ENCODE results near the gene STXBP6. TPM values are rescaled to one million over a fixed set of nuclear protein-coding genes. Genes with fewer than 3 reads are reported as not detected.

The STXBP6 gene
- total and polyA plus RNA-seq, 2 of the 13 experiments (the other 11 are each of a cell fraction or from before 2014, with no cell fraction given) = 35.3 to 42.8 TPM

GRCh38 chr14:24817212-24818057 is 232.5 kb downstream of the STXBP6 start:
- Histone ChIP-seq H4K20me1 (ENCODE audit: insufficient read depth, low read length) (no peaks in the 10 kb centered on the region), H3K27ac (ENCODE audit: extremely low read length, insufficient read depth, low read length) (peak overlapping the region; percentile 86), H3K4me1 (ENCODE audit: insufficient read depth, low read length) (peaks cover 76% of the 10 kb centered on the region), H3K36me3 (replicated peaks in 1 of 2; ENCODE audit: control insufficient read depth in 1 of 2, insufficient read depth in 2 of 2, low read length in 2 of 2) (peaks cover 0 to 1% of the 10 kb centered on the region in 2 experiments; a peak in 2 of 5 replicates), H3K79me2 (ENCODE audit: insufficient read depth, low read length) (no peaks in the 10 kb centered on the region), H3K4me2 (ENCODE audit: low read depth, low read length) (peak overlapping the region; percentile 88), H3K9ac (ENCODE audit: insufficient read depth, low read depth, low read length) (peak overlapping the region; percentile 67), H3K9me3 (ENCODE audit: low read length) (no peaks in the 10 kb centered on the region), H2AFZ (ENCODE audit: low read length) (peak overlapping the region; percentile 33), H3K27me3 (ENCODE audit: control insufficient read depth in 1 of 2, insufficient read depth in 2 of 2, low read length in 2 of 2) (no peaks in the 10 kb centered on the region), H3K4me3 (replicated peaks in 1 of 3; ENCODE audit: insufficient read depth in 1 of 3, low read depth in 2 of 3, low read length in 3 of 3) (peak overlapping the region; percentile 18 to 56 (median 35))
- peak; percentile 98 for FAIRE-seq
- TSS peak; percentile 90 for BruUV-seq (replicated peaks)
- ChIA-PET POLR2A (interaction anchor here (0.9 to 10.7 kb wide), 31 partner anchors 8 to 233 kb away, joined by 3 to 380 read pairs (median 5); partner anchors contain the start of gene STXBP6), CTCF (ENCODE audit: low intra/inter-chr PET ratio, low total read pairs) (interaction anchor here (1.2 to 3.5 kb wide), 4 partner anchors 11 to 316 kb away, joined by 3 to 13 read pairs (median 4); no protein-coding TSS in a partner anchor)
- peak; percentile 57 for ATAC-seq
- intact Hi-C loops (cut with micrococcal nuclease; ENCODE audit: unreplicated experiment) = loop anchor here (1.0 to 2.0 kb wide), 5 partner anchors 22 to 218 kb away; no protein-coding TSS in a partner anchor
- in situ Hi-C loops (cut with HindIII; ENCODE audit: extremely low pct_ligation_motif_present, low pct_unique_long_range_greater_than_20kb) = no loop called here
- 2% methylated on average over 11 of the region's 11 CpGs for WGBS (ENCODE audit: low lambda C conversion rate)
- DNase-seq (ENCODE audit: low spot score) = peak; percentile 98
- TF ChIP-seq ARID4A (CRISPR knock-in tag; IDR thresholded peaks at IDR 0.05; ENCODE audit: borderline replicate concordance) (peak; percentile 24; the same call in 1 of the 2 replicates), AGO2 (optimal IDR thresholded peaks at IDR 0.05; ENCODE audit: low read depth, low read length) (no peak), RFX3 (CRISPR knock-in tag; IDR thresholded peaks at IDR 0.05) (0 out of 2 replicates have a peak, but pooled peaks have one; percentile 8), E2F1 (CRISPR knock-in tag; IDR thresholded peaks at IDR 0.05) (no peak; the same call in 1 of the 2 replicates), ZFP90 (CRISPR knock-in tag; IDR thresholded peaks at IDR 0.05; ENCODE audit: borderline replicate concordance) (peak; percentile 83)
- TF ChIP-seq, protein P1, sequence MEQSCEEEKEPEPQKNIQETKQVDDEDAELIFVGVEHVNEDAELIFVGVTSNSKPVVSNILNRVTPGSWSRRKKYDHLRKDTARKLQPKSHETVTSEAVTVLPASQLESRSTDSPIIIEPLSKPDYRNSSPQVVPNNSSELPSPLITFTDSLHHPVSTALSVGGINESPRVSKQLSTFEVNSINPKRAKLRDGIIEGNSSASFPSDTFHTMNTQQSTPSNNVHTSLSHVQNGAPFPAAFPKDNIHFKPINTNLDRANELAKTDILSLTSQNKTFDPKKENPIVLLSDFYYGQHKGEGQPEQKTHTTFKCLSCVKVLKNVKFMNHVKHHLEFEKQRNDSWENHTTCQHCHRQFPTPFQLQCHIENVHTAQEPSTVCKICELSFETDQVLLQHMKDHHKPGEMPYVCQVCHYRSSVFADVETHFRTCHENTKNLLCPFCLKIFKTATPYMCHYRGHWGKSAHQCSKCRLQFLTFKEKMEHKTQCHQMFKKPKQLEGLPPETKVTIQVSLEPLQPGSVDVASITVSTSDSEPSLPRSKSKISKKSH (CRISPR knock-in tag; IDR thresholded peaks at IDR 0.05; ENCODE audit: borderline replicate concordance) = no peak
- TF ChIP-seq, protein P2, sequence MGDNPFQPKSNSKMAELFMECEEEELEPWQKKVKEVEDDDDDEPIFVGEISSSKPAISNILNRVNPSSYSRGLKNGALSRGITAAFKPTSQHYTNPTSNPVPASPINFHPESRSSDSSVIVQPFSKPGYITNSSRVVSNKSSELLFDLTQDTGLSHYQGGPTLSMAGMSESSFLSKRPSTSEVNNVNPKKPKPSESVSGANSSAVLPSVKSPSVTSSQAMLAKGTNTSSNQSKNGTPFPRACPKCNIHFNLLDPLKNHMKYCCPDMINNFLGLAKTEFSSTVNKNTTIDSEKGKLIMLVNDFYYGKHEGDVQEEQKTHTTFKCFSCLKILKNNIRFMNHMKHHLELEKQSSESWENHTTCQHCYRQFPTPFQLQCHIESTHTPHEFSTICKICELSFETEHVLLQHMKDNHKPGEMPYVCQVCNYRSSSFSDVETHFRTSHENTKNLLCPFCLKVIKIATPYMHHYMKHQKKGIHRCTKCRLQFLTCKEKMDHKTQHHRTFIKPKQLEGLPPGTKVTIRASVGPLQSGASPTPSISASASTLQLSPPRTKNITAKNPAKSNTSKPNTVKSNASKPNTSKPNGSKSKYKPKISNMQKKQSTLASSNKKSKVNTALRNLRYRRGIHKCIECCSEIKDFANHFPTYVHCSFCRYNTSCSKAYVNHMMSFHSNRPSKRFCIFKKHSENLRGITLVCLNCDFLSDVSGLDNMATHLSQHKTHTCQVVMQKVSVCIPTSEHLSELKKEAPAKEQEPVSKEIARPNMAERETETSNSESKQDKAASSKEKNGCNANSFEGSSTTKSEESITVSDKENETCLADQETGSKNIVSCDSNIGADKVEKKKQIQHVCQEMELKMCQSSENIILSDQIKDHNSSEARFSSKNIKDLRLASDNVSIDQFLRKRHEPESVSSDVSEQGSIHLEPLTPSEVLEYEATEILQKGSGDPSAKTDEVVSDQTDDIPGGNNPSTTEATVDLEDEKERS (CRISPR knock-in tag; IDR thresholded peaks at IDR 0.05) = no peak
- TF ChIP-seq, protein P3, sequence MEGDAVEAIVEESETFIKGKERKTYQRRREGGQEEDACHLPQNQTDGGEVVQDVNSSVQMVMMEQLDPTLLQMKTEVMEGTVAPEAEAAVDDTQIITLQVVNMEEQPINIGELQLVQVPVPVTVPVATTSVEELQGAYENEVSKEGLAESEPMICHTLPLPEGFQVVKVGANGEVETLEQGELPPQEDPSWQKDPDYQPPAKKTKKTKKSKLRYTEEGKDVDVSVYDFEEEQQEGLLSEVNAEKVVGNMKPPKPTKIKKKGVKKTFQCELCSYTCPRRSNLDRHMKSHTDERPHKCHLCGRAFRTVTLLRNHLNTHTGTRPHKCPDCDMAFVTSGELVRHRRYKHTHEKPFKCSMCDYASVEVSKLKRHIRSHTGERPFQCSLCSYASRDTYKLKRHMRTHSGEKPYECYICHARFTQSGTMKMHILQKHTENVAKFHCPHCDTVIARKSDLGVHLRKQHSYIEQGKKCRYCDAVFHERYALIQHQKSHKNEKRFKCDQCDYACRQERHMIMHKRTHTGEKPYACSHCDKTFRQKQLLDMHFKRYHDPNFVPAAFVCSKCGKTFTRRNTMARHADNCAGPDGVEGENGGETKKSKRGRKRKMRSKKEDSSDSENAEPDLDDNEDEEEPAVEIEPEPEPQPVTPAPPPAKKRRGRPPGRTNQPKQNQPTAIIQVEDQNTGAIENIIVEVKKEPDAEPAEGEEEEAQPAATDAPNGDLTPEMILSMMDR (CRISPR knock-in tag; IDR thresholded peaks at IDR 0.05) = peak; percentile 81

Measured in HepG2 (cell line).